ENCODE results near the gene PPP2R5E. TPM values are rescaled to one million over a fixed set of nuclear protein-coding genes. Genes with fewer than 3 reads are reported as not detected.

Gene PPP2R5E
- total and polyA plus RNA-seq, 2 experiments from 2014 or later: 30.9 to 31.4 TPM

GRCh38 chr14:63418020-63418419 lies 125.2 kb downstream of the PPP2R5E start:
- Histone ChIP-seq H3K4me1 (ENCODE audit: insufficient read depth) (no peaks in the 10 kb centered on the region), H4K20me1 (ENCODE audit: insufficient read depth, poor library complexity, severe bottlenecking) (no peaks in the 10 kb centered on the region), H3K36me3 (replicated peaks; ENCODE audit: insufficient read depth, low read depth) (no peaks in the 10 kb centered on the region), H3K79me2 (peaks cover 4% of the 10 kb centered on the region), H2AFZ (no peak overlapping the region), H3K9me3 (ENCODE audit: low read depth) (no peaks in the 10 kb centered on the region), H3K9me2 (replicated peaks; ENCODE audit: insufficient read depth) (no peaks in the 10 kb centered on the region), H3K4me3 (no peak overlapping the region), H3K27me3 (no peaks in the 10 kb centered on the region), H3K4me2 (no peak overlapping the region), H3K27ac (no peak overlapping the region)
- 89% methylated on average over 3 of the region's 3 CpGs for WGBS (ENCODE audit: low lambda C conversion rate, missing lambda C conversion rate)
- TF ChIP-seq EZH2phosphoT487 (IDR thresholded peaks at IDR 0.05; ENCODE audit: low read depth, severe bottlenecking, unreplicated experiment): no peak
- TF ChIP-seq EZH2 (IDR thresholded peaks at IDR 0.05; ENCODE audit: borderline replicate concordance): no peak
- TF ChIP-seq CTCF (IDR thresholded peaks at IDR 0.05; ENCODE audit: poor library complexity): no peak
- no peak for DNase-seq (ENCODE audit: low spot score)

GRCh38 chr14:63413009-63413408 lies 130.2 kb downstream of the PPP2R5E start:
- Histone ChIP-seq H3K27me3 (no peaks in the 10 kb centered on the region), H3K4me1 (ENCODE audit: insufficient read depth) (no peaks in the 10 kb centered on the region), H3K36me3 (replicated peaks; ENCODE audit: insufficient read depth, low read depth) (no peaks in the 10 kb centered on the region), H3K9me3 (ENCODE audit: low read depth) (no peaks in the 10 kb centered on the region), H3K27ac (no peak overlapping the region), H3K9me2 (replicated peaks; ENCODE audit: insufficient read depth) (no peaks in the 10 kb centered on the region), H3K4me3 (no peak overlapping the region), H3K79me2 (no peaks in the 10 kb centered on the region), H3K4me2 (no peak overlapping the region), H2AFZ (no peak overlapping the region), H4K20me1 (ENCODE audit: insufficient read depth, poor library complexity, severe bottlenecking) (no peaks in the 10 kb centered on the region)
- WGBS (ENCODE audit: low lambda C conversion rate, missing lambda C conversion rate): 95% methylated on average over 1 of the region's 1 CpG
- no peak for DNase-seq (ENCODE audit: low spot score)
- TF ChIP-seq EZH2phosphoT487 (IDR thresholded peaks at IDR 0.05; ENCODE audit: low read depth, severe bottlenecking, unreplicated experiment) (no peak), CTCF (IDR thresholded peaks at IDR 0.05; ENCODE audit: poor library complexity) (no peak), EZH2 (IDR thresholded peaks at IDR 0.05; ENCODE audit: borderline replicate concordance) (no peak)

- no peaks in the 10 kb centered on the region for H3K9me2 ChIP-seq (replicated peaks; ENCODE audit: insufficient read depth)
- H3K9me3 ChIP-seq (ENCODE audit: low read depth): no peaks in the 10 kb centered on the region
- peaks cover 10% of the 10 kb centered on the region for H3K4me1 ChIP-seq (ENCODE audit: insufficient read depth)
- H3K79me2 ChIP-seq: peaks cover 7% of the 10 kb centered on the region
- H4K20me1 ChIP-seq (ENCODE audit: insufficient read depth, poor library complexity, severe bottlenecking): peaks cover 4% of the 10 kb centered on the region
- no peaks in the 10 kb centered on the region for H3K36me3 ChIP-seq (replicated peaks; ENCODE audit: insufficient read depth, low read depth)
- no peaks in the 10 kb centered on the region for H3K27me3 ChIP-seq
- H3K4me3 ChIP-seq: no peak overlapping the region
- H3K4me2 ChIP-seq: no peak overlapping the region
- no peak for TF ChIP-seq EZH2 (IDR thresholded peaks at IDR 0.05; ENCODE audit: borderline replicate concordance)
- no peak for TF ChIP-seq CTCF (IDR thresholded peaks at IDR 0.05; ENCODE audit: poor library complexity)
- no peak for TF ChIP-seq EZH2phosphoT487 (IDR thresholded peaks at IDR 0.05; ENCODE audit: low read depth, severe bottlenecking, unreplicated experiment)
- WGBS (ENCODE audit: low lambda C conversion rate, missing lambda C conversion rate): 88% methylated on average over 9 of the region's 9 CpGs
- DNase-seq (ENCODE audit: low spot score): no peak
- H3K27ac ChIP-seq: no peak overlapping the region
- no peak overlapping the region for H2AFZ ChIP-seq
Measured at GRCh38 chr14:63406333-63406732, 136.8 kb downstream of the PPP2R5E start.

GRCh38 chr14:63405715-63406114 lies 137.5 kb downstream of the PPP2R5E start:
- H3K4me3 ChIP-seq: no peak overlapping the region
- H3K27me3 ChIP-seq: no peaks in the 10 kb centered on the region
- H3K79me2 ChIP-seq: peaks cover 7% of the 10 kb centered on the region
- no peaks in the 10 kb centered on the region for H3K36me3 ChIP-seq (replicated peaks; ENCODE audit: insufficient read depth, low read depth)
- peaks cover 10% of the 10 kb centered on the region for H3K4me1 ChIP-seq (ENCODE audit: insufficient read depth)
- DNase-seq (ENCODE audit: low spot score): no peak
- no peaks in the 10 kb centered on the region for H3K9me3 ChIP-seq (ENCODE audit: low read depth)
- no peak for TF ChIP-seq EZH2phosphoT487 (IDR thresholded peaks at IDR 0.05; ENCODE audit: low read depth, severe bottlenecking, unreplicated experiment)
- no peak for TF ChIP-seq EZH2 (IDR thresholded peaks at IDR 0.05; ENCODE audit: borderline replicate concordance)
- TF ChIP-seq CTCF (IDR thresholded peaks at IDR 0.05; ENCODE audit: poor library complexity): no peak
- H3K9me2 ChIP-seq (replicated peaks; ENCODE audit: insufficient read depth): no peaks in the 10 kb centered on the region
- no peak overlapping the region for H3K4me2 ChIP-seq
- no peak overlapping the region for H2AFZ ChIP-seq
- peaks cover 4% of the 10 kb centered on the region for H4K20me1 ChIP-seq (ENCODE audit: insufficient read depth, poor library complexity, severe bottlenecking)
- H3K27ac ChIP-seq: peak overlapping the region; percentile 18
